GM12801 (cell line): Measurements from ENCODE around the gene ARMC10.

Experiments used
- TF ChIP-seq, protein P1 (sequence below): IDR thresholded peaks from one replicate; pipeline ENCODE4 v1.5.1; 2011; ENCODE audit warnings: control low read depth; ENCODE audit not compliant: insufficient read length; ENCODE audit errors: extremely low read depth

Gene ARMC10

DNA sequence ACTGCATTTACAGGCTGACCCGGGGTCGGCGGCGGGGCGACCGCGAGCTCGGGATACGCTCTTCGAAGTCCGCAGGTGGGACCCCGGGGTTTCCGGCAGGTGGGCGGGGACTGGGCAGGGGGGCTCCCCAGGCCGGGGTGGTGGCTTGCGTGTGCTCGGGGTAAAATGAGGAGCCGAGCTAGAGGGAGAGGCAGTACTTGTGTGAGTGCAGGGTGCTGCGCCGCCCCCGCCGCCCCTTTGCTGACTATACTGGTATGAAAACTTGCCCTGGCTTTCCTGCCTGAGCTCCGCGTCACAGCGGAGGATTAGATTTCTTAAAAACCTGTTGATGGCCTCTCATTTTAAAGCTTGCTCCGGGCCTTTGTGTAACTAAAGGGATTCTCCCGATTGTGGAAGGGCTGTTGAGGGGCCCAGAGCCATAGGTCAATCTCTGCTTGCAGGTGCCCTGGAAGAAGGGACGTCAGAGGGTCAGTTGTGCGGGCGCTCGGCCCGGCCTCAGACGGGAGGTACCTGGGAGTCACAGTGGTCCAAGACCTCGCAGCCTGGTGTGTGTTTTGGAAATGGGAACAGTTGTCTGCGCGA, 488 bp downstream of the ARMC10 start:
- TF ChIP-seq, protein P1, sequence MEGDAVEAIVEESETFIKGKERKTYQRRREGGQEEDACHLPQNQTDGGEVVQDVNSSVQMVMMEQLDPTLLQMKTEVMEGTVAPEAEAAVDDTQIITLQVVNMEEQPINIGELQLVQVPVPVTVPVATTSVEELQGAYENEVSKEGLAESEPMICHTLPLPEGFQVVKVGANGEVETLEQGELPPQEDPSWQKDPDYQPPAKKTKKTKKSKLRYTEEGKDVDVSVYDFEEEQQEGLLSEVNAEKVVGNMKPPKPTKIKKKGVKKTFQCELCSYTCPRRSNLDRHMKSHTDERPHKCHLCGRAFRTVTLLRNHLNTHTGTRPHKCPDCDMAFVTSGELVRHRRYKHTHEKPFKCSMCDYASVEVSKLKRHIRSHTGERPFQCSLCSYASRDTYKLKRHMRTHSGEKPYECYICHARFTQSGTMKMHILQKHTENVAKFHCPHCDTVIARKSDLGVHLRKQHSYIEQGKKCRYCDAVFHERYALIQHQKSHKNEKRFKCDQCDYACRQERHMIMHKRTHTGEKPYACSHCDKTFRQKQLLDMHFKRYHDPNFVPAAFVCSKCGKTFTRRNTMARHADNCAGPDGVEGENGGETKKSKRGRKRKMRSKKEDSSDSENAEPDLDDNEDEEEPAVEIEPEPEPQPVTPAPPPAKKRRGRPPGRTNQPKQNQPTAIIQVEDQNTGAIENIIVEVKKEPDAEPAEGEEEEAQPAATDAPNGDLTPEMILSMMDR: no peak

DNA sequence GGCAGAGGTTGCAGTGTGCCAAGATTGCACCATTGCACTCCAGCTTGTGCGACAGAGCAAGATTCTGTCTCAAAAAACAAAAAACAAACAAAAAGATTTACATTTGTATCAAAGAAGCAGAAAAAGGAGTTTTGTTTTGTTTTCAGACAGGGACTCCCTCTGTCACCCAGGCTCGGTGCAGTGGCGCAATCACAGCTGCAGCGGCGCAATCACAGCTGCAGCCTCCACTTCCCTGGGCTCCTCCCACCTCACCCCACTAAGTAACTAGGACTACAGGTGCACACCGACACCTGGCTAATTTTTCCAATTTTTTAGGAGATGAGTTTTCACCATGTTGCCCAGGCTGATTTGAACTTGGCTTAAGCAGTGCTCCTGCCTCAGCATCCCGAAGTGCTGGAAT, 1.8 kb downstream of the ARMC10 start:
- TF ChIP-seq, protein P1: no peak

DNA sequence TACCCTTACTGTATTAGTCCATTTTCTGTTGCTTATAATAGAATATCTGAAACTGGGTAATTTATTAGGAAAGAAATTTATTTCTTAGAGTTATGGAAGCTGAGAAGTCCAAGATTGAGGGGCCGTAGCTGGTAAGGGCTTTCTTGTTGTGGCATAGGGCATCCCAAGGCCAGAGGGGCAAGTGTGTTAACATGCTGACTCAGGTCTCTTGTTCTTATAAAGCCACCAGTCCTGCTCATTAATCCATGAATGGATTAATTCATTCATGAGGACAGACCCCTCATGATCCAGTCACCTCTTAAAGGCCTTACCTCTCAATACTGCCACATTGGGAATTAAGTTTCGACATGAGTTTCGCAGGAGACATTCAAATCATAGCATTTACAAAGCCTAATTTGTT, 2.4 kb downstream of the ARMC10 start:
- TF ChIP-seq, protein P1: no peak

DNA sequence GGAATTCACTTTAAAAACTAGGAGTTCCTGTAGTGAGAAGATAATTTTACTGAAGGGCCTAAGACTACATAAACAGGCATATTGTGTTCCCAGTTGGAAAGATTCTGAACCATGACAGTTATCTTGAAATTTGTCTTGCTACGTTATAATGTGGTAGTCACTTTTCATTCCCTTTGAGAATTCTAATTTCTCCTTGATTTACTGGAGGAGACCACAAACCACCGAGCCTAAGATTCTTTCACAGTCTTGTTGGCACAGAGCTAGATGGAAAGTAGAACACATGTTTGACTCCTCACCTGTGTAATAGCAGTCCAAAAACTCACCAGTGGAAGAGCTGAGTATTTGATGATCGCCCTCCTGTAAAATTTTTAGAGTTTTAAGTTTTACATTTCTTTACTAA, 4.9 kb downstream of the ARMC10 start:
- TF ChIP-seq, protein P1: no peak

DNA sequence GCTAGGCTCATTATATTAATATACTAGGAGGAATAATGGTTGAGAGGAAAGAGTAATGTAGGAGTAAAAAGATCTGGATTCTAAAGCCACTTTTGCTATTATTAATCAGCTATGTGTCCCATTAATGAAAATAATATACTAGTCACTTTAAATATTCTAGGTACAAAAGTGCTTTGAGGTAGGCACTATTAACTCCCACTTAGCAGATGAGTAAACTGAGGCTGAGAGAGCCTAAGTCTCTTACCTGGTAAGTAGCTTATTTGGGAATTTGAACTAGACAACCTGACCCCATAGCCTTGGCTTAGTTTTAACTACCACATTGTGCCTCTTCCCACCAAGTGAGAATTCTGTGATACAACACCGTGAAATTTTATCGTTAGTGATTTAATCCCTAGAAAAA, 6.0 kb downstream of the ARMC10 start:
- TF ChIP-seq, protein P1: no peak

DNA sequence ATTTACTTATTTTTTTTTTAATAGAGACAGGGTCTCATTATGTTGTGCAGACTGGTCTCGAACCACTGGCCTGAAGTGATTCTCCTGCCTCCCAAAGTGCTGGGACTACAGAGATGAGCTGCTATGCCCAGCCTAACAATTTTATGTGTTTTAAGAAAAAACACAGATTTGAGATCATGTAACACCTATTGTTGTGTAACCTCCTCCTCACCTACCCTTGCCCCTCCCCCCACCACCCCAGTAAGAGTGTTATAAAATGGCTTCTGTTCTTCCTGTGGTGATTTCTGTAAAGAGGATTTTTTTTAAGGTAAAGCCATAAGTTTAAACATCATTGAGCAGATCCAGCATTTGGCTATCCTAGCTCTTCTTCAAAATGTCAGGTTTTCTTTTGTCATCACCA, 7.6 kb downstream of the ARMC10 start:
- TF ChIP-seq, protein P1: no peak

DNA sequence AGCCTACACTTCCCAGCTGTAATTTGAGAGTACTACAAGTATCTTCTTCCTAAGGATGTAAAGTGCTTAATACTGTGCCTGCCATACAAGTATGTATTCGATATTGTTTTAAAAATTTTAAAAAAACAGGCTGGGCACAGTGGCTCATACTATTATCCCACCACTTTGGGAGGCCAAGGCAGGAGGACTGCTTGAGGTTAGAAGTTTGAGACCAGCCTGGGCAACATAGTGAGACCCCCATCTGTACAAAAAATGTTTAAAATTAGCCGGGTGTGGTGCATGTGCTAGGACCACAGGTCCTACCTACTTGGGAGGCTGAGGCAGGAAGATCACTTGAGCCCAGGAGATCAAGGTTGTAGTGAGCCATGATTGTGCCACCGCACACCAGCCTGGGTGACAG, 8.3 kb downstream of the ARMC10 start:
- TF ChIP-seq, protein P1: no peak
